Keratinocyte (primary cell): Measurements from ENCODE around the gene ADNP2.

ENCODE experiments used
- CTCF ChIP-seq, 3 experiments: IDR thresholded peaks in 1 of 3; conservative IDR thresholded peaks in 1 of 3; optimal IDR thresholded peaks in 1 of 3; 2 replicates in 2 of 3; 3 replicates in 1 of 3; pipeline versions ENCODE3 to v1.5.1; 2011; ENCODE audit warnings: low read length in 3 of 3, mild to moderate bottlenecking in 3 of 3, moderate library complexity in 2 of 3, control low read depth in 1 of 3, inconsistent platforms in 1 of 3; ENCODE audit not compliant: insufficient read depth in 2 of 3; ENCODE audit errors: extremely low read depth in 1 of 3
- EZH2 ChIP-seq: IDR thresholded peaks from one replicate; pipeline ENCODE4 v1.6.1; 2012; ENCODE audit warnings: inconsistent platforms, mild to moderate bottlenecking, low read length, moderate library complexity

- TF ChIP-seq CTCF (optimal IDR thresholded peaks at IDR 0.05 in 1 of 3, IDR thresholded peaks at IDR 0.05 in 1 of 3, conservative IDR thresholded peaks at IDR 0.05 in 1 of 3; ENCODE audit: extremely low read depth in 1 of 3, insufficient read depth in 2 of 3, low read length in 3 of 3): no peak
- no peak for TF ChIP-seq EZH2
Observed at GRCh38 chr18:80183273-80184050, 74.4 kb downstream of the ADNP2 start.
